Endothelial cell of umbilical vein (primary cell): ENCODE measurements around the gene CNOT1. TPM values are rescaled to one million over a fixed set of nuclear protein-coding genes. Genes with fewer than 3 reads are reported as not detected.

Experiments
- BruUV-seq: library from RNA; stranded (reverse); fragments of 400-500 nt; replicated peaks from 2 replicates; lab custom pipeline; 2021; lab: Mats Ljungman, UMichigan
- CTCF ChIA-PET: fragments of 300-600, 350-600 bp; sonication (Branson Sonifier 250); formaldehyde crosslinking; loops from one replicate; lab custom pipeline; 2021; ENCODE audit warnings: antibody characterized with exemption, inconsistent platforms; lab: Charles Lee
- POLR2A ChIA-PET: fragments of 300-600, 350-600 bp; sonication (Branson Sonifier 250); formaldehyde crosslinking; loops from one replicate; lab custom pipeline; 2021; ENCODE audit warnings: antibody characterized with exemption, inconsistent platforms; lab: Charles Lee
- DNase-seq: peaks from one replicate; pipeline ENCODE4 v3.0.0-alpha.2; 2011; ENCODE audit warnings: low read depth, low spot score
- FAIRE-seq: peaks from 2 replicates; lab custom pipeline; 2011; peaks lifted over from hg19 to GRCh38; lab: Jason Lieb, UNC
- H2AFZ ChIP-seq: 2 replicates; pipeline ENCODE4 v1.6.0; 2012; ENCODE audit warnings: low read depth, low read length, control low read depth, inconsistent platforms
- H3K27ac ChIP-seq: 2 replicates; pipeline ENCODE4 v1.5.1; 2011; ENCODE audit warnings: low read depth, mild to moderate bottlenecking, control low read depth, low read length, moderate library complexity; ENCODE audit not compliant: insufficient read depth
- H3K27me3 ChIP-seq, 2 experiments: 2 replicates each; pipeline versions ENCODE4 v1.6.0 to v1.6.1; 2011; ENCODE audit warnings: low read length in 2 of 2, mixed read lengths in 1 of 2; ENCODE audit not compliant: control insufficient read depth in 2 of 2, insufficient read depth in 2 of 2
- H3K36me3 ChIP-seq, 2 experiments: 2 replicates in 1 of 2; 3 replicates in 1 of 2; pipeline ENCODE4 v1.5.1; 2011; ENCODE audit warnings: low read length in 2 of 2, mild to moderate bottlenecking in 1 of 2, moderate library complexity in 1 of 2; ENCODE audit not compliant: control insufficient read depth in 2 of 2, insufficient read depth in 2 of 2; ENCODE audit errors: extremely low read depth in 1 of 2
- H3K4me1 ChIP-seq: 3 replicates; pipeline ENCODE4 v1.5.1; 2011; ENCODE audit warnings: mild to moderate bottlenecking, low read length; ENCODE audit not compliant: control insufficient read depth, insufficient read depth; ENCODE audit errors: extremely low read depth
- H3K4me2 ChIP-seq: 2 replicates; pipeline ENCODE4 v1.6.1; 2011; ENCODE audit warnings: low read length, control low read depth, mixed read lengths; ENCODE audit not compliant: insufficient read depth
- H3K4me3 ChIP-seq, 3 experiments: fragments of 200-600 bp in 1 of 3; sonication (generic), shearing (Covaris generic) in 1 of 3; replicated peaks in 1 of 3; 2 replicates each; pipeline ENCODE4 v1.5.1; 2011 to 2016; ENCODE audit warnings: control low read depth in 3 of 3, low read length in 3 of 3, mild to moderate bottlenecking in 2 of 3, inconsistent platforms in 1 of 3, low read depth in 1 of 3, moderate library complexity in 1 of 3; ENCODE audit not compliant: insufficient read depth in 1 of 3
- H3K79me2 ChIP-seq: 2 replicates; pipeline ENCODE4 v1.6.0; 2012; ENCODE audit warnings: low read length, inconsistent platforms; ENCODE audit not compliant: control insufficient read depth, insufficient read depth
- H3K9ac ChIP-seq: replicated peaks from 2 replicates; pipeline ENCODE3; 2011; ENCODE audit warnings: low read length, control low read depth; ENCODE audit not compliant: insufficient read depth; ENCODE audit errors: extremely low read depth
- H3K9me1 ChIP-seq: replicated peaks from 3 replicates; pipeline ENCODE4 v1.6.0; 2011; ENCODE audit warnings: mild to moderate bottlenecking, low read length; ENCODE audit not compliant: control insufficient read depth, insufficient read depth; ENCODE audit errors: extremely low read depth
- H3K9me3 ChIP-seq: replicated peaks from 2 replicates; pipeline ENCODE4 v1.5.1; 2012; ENCODE audit warnings: low read length, inconsistent platforms; ENCODE audit not compliant: control insufficient read depth, insufficient read depth
- H4K20me1 ChIP-seq: replicated peaks from 2 replicates; pipeline ENCODE3; 2011; ENCODE audit warnings: mild to moderate bottlenecking, low read length; ENCODE audit not compliant: control insufficient read depth, insufficient read depth; ENCODE audit errors: extremely low read depth
- CTCF ChIP-seq, 2 donors: IDR thresholded peaks; 1 replicate in 1 of 2; 2 replicates in 1 of 2; pipeline ENCODE4 v1.5.1; 2011; ENCODE audit warnings: low read length in 2 of 2, mild to moderate bottlenecking in 2 of 2, moderate library complexity in 2 of 2, control low read depth in 1 of 2, inconsistent platforms in 1 of 2, low read depth in 1 of 2; ENCODE audit not compliant: insufficient read depth in 1 of 2; ENCODE audit errors: extremely low read depth in 1 of 2
- EZH2 ChIP-seq: IDR thresholded peaks from 2 replicates; pipeline ENCODE4 v1.6.1; 2012; ENCODE audit warnings: borderline replicate concordance, low read depth, mild to moderate bottlenecking, moderate library complexity, low read length, inconsistent platforms; ENCODE audit not compliant: severe bottlenecking
- JUN ChIP-seq: IDR thresholded peaks from 2 replicates; pipeline ENCODE4 v1.6.1; 2011; ENCODE audit warnings: borderline replicate concordance, low read depth; ENCODE audit not compliant: insufficient read length, insufficient read depth
- MAX ChIP-seq: IDR thresholded peaks from 2 replicates; pipeline ENCODE4 v1.6.1; 2011; ENCODE audit not compliant: insufficient read depth, insufficient read length
- MYC ChIP-seq: IDR thresholded peaks from one replicate; pipeline ENCODE4 v1.6.1; 2011; ENCODE audit warnings: mild to moderate bottlenecking, low read depth, low read length
- POLR2A ChIP-seq: IDR thresholded peaks from 2 replicates; pipeline ENCODE4 v1.6.1; 2012; ENCODE audit warnings: low read depth, mild to moderate bottlenecking, control low read depth, low read length
- dilution Hi-C: fragments of 300-500 bp; cut with MboI; formaldehyde crosslinking; loops from one replicate; pipeline ENCODE4 v1.15.0; 2019; ENCODE audit warnings: low sequenced_read_pairs; ENCODE audit not compliant: extremely low pct_ligation_motif_present
- intact Hi-C: fragments of 100-400 bp; cut with micrococcal nuclease; formaldehyde crosslinking; loops from one replicate; pipeline ENCODE4 v1.10.0; 2022
- polyA plus RNA-seq, 4 experiments: library from polyadenylated mRNA; depleted of rRNA in 3 of 4; stranded (reverse) in 3 of 4; unstranded in 1 of 4; fragments of >200 nt; gene quantifications; 2 replicates each; pipeline versions ENCODE4 v1.2.1 to v1.2.3, GENCODE V29; 2011 to 2012; ENCODE audit warnings: missing spikeins in 1 of 4
- total RNA-seq: library from RNA; stranded (reverse); gene quantifications from 2 replicates; pipeline ENCODE4 v1.2.3, GENCODE V29; 2021

The CNOT1 gene
- total and polyA plus RNA-seq, 2 donors (not counting 3 experiments of a cell fraction or from before 2014, with no cell fraction given), result 142 to 151 TPM

GRCh38 chr16:58656899-58657298, 27.3 kb upstream of the CNOT1 start:
- dilution Hi-C loops (no loop called here), intact Hi-C loops (no loop called here)
- Histone ChIP-seq H3K36me3 (no peaks in the 10 kb centered on the region), H3K9me1 (no peaks in the 10 kb centered on the region), H3K9me3 (no peaks in the 10 kb centered on the region), H3K27ac (no peak overlapping the region), H3K4me3 (no peak overlapping the region), H4K20me1 (no peaks in the 10 kb centered on the region), H3K4me2 (no peak overlapping the region), H2AFZ (no peak overlapping the region), H3K79me2 (no peaks in the 10 kb centered on the region), H3K9ac (no peak overlapping the region), H3K27me3 (peaks cover 2 to 5% of the 10 kb centered on the region in 2 experiments), H3K4me1 (no peaks in the 10 kb centered on the region)
- DNase-seq (no peak), FAIRE-seq (no peak)
- no TSS peak for BruUV-seq
- ChIA-PET POLR2A (interaction anchor here (0.6 kb wide), 1 partner anchor 28 kb away, joined by 3 read pairs; no protein-coding TSS in a partner anchor), CTCF (interaction anchor here (0.7 to 7.6 kb wide), 5 partner anchors 8 to 157 kb away, joined by 3 to 64 read pairs (median 3); partner anchors contain the start of gene NDRG4)
- TF ChIP-seq JUN (no peak), EZH2 (no peak), CTCF (IDR thresholded peaks at IDR 0.05; ENCODE audit: extremely low read depth in 1 of 2, insufficient read depth in 1 of 2, low read depth in 1 of 2, low read length in 2 of 2) (no peak), MYC (no peak)

GRCh38 chr16:58655215-58655596, 25.6 kb upstream of the CNOT1 start:
- TF ChIP-seq POLR2A (no peak), CTCF (IDR thresholded peaks at IDR 0.05; ENCODE audit: extremely low read depth in 1 of 2, insufficient read depth in 1 of 2, low read depth in 1 of 2, low read length in 2 of 2) (no peak), MAX (no peak), MYC (no peak)
- H3K36me3 ChIP-seq, result no peaks in the 10 kb centered on the region
- CTCF ChIA-PET, result interaction anchor here (1.0 to 1.7 kb wide), 2 partner anchors 65 to 101 kb away, joined by 3 to 4 read pairs; no protein-coding TSS in a partner anchor
- H3K9me1 ChIP-seq, result no peaks in the 10 kb centered on the region
- no TSS peak for BruUV-seq
- intact Hi-C loops, result no loop called here
- no peaks in the 10 kb centered on the region for H3K79me2 ChIP-seq
- H3K27ac ChIP-seq, result no peak overlapping the region
- no peak overlapping the region for H3K9ac ChIP-seq
- no peak overlapping the region for H3K4me3 ChIP-seq
- DNase-seq, result no peak
- no peak for FAIRE-seq
- peaks cover 2 to 5% of the 10 kb centered on the region in 2 experiments for H3K27me3 ChIP-seq
- H4K20me1 ChIP-seq, result no peaks in the 10 kb centered on the region
- dilution Hi-C loops, result no loop called here
- H2AFZ ChIP-seq, result no peak overlapping the region
- no peaks in the 10 kb centered on the region for H3K4me1 ChIP-seq
- POLR2A ChIA-PET, result no interaction called here
- no peaks in the 10 kb centered on the region for H3K9me3 ChIP-seq
- no peak overlapping the region for H3K4me2 ChIP-seq
